ENCODE results near the gene AVPR2. TPM values are rescaled to one million over a fixed set of nuclear protein-coding genes. Genes with fewer than 3 reads are reported as not detected.

Gene AVPR2
- total RNA-seq, 1 donor from 2014 or later = not detected

DNA sequence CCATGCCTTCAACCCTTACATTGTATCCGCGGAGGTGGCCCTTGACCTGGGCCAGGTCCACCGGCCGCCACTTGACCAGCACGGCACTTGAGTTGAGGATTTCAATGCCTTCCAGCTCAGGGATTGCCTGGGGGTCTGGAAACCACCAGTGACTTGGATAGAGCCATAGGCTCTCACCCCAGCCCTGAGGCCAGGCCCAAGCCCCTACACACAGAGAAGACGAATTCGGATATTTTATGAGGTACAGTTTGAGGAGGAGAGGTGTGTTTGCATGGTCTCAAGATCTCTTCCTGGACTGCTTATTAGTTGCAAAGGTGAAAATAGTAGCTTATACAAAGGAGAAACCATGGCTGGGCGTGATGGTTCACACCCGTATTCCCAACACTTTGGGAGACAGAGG is 38.8 kb upstream of the AVPR2 start:
- no peak for DNase-seq (ENCODE audit: low spot score, unreplicated experiment)
- Mint-ChIP-seq H3K27ac (no peak overlapping the region), H3K36me3 (ENCODE audit: insufficient read depth) (no peaks in the 10 kb centered on the region), H3K27me3 (no peaks in the 10 kb centered on the region), H3K4me1 (ENCODE audit: low read depth) (no peaks in the 10 kb centered on the region), H3K9me3 (ENCODE audit: low read depth) (no peaks in the 10 kb centered on the region), H3K4me3 (ENCODE audit: low read depth) (no peak overlapping the region)
- TF ChIP-seq, protein P1, sequence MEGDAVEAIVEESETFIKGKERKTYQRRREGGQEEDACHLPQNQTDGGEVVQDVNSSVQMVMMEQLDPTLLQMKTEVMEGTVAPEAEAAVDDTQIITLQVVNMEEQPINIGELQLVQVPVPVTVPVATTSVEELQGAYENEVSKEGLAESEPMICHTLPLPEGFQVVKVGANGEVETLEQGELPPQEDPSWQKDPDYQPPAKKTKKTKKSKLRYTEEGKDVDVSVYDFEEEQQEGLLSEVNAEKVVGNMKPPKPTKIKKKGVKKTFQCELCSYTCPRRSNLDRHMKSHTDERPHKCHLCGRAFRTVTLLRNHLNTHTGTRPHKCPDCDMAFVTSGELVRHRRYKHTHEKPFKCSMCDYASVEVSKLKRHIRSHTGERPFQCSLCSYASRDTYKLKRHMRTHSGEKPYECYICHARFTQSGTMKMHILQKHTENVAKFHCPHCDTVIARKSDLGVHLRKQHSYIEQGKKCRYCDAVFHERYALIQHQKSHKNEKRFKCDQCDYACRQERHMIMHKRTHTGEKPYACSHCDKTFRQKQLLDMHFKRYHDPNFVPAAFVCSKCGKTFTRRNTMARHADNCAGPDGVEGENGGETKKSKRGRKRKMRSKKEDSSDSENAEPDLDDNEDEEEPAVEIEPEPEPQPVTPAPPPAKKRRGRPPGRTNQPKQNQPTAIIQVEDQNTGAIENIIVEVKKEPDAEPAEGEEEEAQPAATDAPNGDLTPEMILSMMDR (IDR thresholded peaks at IDR 0.05; ENCODE audit: unreplicated experiment) = no peak

DNA sequence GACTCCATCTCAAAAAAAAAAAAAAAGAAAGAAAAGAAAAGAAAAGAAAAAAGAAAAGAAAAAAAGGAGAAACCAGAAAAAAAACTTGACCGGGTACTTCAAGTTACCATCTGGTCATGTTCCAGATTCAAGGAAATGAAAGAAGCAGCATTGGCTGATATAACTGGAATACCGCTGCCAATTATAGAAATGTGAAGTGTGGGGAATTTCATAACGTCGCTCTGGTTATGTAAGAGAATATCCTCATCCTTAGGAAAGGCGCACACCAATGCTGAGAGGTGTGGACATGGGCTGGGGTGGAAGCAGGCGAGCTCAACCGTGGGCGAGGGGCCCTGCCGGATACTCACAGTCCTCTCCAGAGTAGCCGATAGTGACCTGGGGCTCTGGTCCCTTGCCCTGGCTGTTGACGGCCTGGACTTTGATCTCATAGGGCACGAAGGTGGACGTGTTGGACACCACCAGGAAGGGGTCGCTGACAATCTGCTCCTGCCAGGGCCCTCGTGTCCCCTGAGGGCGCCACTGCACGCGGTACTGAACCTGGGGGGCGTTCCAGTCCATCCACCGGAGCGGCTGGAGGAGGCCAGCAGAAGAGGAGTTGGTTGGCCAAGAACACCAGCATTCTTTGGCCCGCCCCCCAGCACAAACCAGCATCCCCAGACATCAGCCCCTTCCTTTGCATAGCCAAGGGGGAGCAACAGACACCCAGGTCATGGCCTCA is 38.0 kb upstream of the AVPR2 start:
- Mint-ChIP-seq H3K36me3 (ENCODE audit: insufficient read depth) (no peaks in the 10 kb centered on the region), H3K4me1 (ENCODE audit: low read depth) (no peaks in the 10 kb centered on the region), H3K27me3 (no peaks in the 10 kb centered on the region), H3K4me3 (ENCODE audit: low read depth) (no peak overlapping the region), H3K9me3 (ENCODE audit: low read depth) (no peaks in the 10 kb centered on the region), H3K27ac (no peak overlapping the region)
- TF ChIP-seq, protein P1 (IDR thresholded peaks at IDR 0.05; ENCODE audit: unreplicated experiment) = no peak
- DNase-seq (ENCODE audit: low spot score, unreplicated experiment) = no peak

DNA sequence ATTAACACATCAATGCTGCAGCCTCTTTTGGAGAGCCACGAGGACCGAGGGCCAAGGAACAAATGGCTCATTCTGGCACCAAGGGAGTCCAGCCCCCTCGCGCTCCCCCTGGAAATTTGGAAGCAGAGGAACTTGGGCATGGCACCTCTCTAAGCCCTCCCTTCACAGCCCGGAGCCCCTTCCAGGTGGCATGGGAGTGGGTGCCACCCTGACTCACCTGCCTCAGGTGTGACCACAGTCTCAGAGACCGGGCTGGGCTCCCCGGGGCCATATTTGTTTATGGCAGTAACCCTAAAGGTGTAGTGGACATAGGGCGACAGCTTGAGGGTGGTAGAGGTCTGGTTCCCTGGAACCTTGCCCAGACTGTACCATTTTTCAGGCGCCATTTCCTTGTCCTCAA is 37.3 kb upstream of the AVPR2 start:
- H3K9me3 Mint-ChIP-seq (ENCODE audit: low read depth) = no peaks in the 10 kb centered on the region
- no peaks in the 10 kb centered on the region for H3K4me1 Mint-ChIP-seq (ENCODE audit: low read depth)
- H3K4me3 Mint-ChIP-seq (ENCODE audit: low read depth) = no peak overlapping the region
- no peak overlapping the region for H3K27ac Mint-ChIP-seq
- no peaks in the 10 kb centered on the region for H3K27me3 Mint-ChIP-seq
- DNase-seq (ENCODE audit: low spot score, unreplicated experiment) = no peak
- H3K36me3 Mint-ChIP-seq (ENCODE audit: insufficient read depth) = no peaks in the 10 kb centered on the region
- TF ChIP-seq, protein P1 (IDR thresholded peaks at IDR 0.05; ENCODE audit: unreplicated experiment) = no peak

DNA sequence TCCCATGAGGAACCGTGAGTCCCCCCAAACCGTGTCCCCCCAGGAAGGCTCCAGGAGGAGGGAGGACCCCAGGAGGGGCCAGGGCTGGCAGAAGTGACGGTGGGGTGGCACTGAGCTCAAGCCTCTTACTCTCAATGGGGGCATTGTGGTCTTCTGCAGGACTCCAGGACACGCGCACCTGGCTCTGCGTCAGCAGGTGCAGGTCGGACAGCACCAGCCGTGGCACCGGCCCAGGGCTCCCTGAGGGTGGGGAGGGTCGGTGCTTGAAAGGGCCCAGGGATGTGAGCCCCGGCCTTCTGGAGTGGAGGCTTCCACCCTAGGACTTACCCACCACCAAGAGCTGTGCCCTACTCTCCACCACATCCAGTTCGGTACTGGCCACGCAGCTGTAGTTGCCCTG is 36.8 kb upstream of the AVPR2 start:
- Mint-ChIP-seq H3K9me3 (ENCODE audit: low read depth) (no peaks in the 10 kb centered on the region), H3K4me1 (ENCODE audit: low read depth) (no peaks in the 10 kb centered on the region)

DNA sequence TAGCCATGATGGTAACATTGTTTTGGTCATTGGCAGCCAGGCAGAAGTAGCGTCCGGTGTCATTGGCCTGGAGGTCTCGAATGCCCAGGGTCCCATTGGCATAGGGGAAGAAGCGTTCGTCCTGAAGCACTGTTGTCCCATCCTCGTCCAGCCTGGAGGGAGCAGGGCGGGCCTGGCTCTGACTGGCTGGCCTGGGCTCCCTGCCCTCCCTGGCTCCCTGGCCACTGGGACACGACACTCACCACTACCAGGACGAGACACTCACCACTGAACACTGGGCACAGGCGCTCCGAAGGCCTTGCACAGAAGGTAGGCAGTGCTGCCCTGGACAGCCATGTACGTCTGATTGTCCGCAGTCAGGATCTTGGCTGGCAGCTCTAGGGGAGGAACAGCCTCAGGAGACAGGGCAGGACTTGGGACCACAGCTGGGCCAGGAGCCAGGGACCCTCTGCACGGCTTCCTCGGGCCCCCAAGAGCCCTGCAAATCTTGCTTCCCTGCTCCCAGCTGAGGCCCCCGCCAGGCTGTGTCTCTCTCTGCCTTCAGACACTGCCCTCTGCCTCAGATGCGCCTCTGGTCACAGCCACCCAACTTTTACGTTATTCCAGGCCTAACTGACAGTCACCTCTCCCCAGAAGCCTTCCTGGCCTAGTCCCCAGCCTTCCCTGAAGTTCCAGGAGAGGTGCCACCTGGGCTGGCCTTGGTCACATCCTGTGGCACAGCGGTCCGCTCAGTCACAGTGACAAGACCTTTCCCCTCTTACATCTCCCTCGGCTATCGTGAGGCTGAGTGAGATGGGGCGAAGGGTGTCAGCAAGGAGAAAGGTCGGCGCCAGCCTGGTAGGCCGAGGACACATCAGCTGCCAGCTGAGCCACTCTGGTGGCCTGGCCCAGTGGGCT is 35.6 kb upstream of the AVPR2 start:
- Mint-ChIP-seq H3K9me3 (ENCODE audit: low read depth) (no peaks in the 10 kb centered on the region), H3K4me1 (ENCODE audit: low read depth) (no peaks in the 10 kb centered on the region), H3K27me3 (peaks cover 6% of the 10 kb centered on the region), H3K27ac (no peak overlapping the region), H3K4me3 (ENCODE audit: low read depth) (no peak overlapping the region), H3K36me3 (ENCODE audit: insufficient read depth) (no peaks in the 10 kb centered on the region)
- DNase-seq (ENCODE audit: low spot score, unreplicated experiment) = no peak
- TF ChIP-seq, protein P1 (IDR thresholded peaks at IDR 0.05; ENCODE audit: unreplicated experiment) = no peak

More for the DNA sequence above, 36.8 kb upstream of the AVPR2 start:
- TF ChIP-seq, protein P1 (IDR thresholded peaks at IDR 0.05; ENCODE audit: unreplicated experiment) = no peak
- no peak for DNase-seq (ENCODE audit: low spot score, unreplicated experiment)
- Mint-ChIP-seq H3K27ac (no peak overlapping the region), H3K4me3 (ENCODE audit: low read depth) (no peak overlapping the region), H3K36me3 (ENCODE audit: insufficient read depth) (no peaks in the 10 kb centered on the region), H3K27me3 (peaks cover 4% of the 10 kb centered on the region)

All from progenitor cell of endocrine pancreas (in vitro differentiated cells).